HG03575 (cell line): ENCODE results near the gene TIE1.
"Not testable (repeated sequence)": the region's sequence is repeated elsewhere in the genome, so short reads cannot be mapped to it uniquely, and the experiment has no call there.

Source experiments
- ATAC-seq: cut with Tn5 transposase; IDR thresholded peaks from one replicate; pipeline ENCODE4 v1.9.1; 2021; ENCODE audit not compliant: unreplicated experiment, insufficient number of reproducible peaks, low FRiP score; ENCODE audit errors: extremely low read depth

TIE1 gene

GRCh38 chr1:43367904-43368645, 67.3 kb downstream of the TIE1 start, which contains the start of gene ELOVL1:
Gene ELOVL1, minus strand, starts transcription at chr1:43368011. Its CDS starts 2,402 bp downstream, at chr1:43365609.
- no peak for ATAC-seq

- ATAC-seq = no peak
Observed at GRCh38 chr1:43368646-43369020, 67.9 kb downstream of the TIE1 start.

GRCh38 chr1:43369779-43370178, 69.0 kb downstream of the TIE1 start:
- not testable (repeated sequence) for ATAC-seq

GRCh38 chr1:43370564-43370963, 69.8 kb downstream of the TIE1 start:
- ATAC-seq = no peak

- no peak for ATAC-seq
Observed at GRCh38 chr1:43372172-43372571, 71.4 kb downstream of the TIE1 start.
